ENCODE measurements around the gene BAMBI. TPM values are rescaled to one million over a fixed set of nuclear protein-coding genes. Genes with fewer than 3 reads are reported as not detected.

BAMBI gene
- total RNA-seq, 1 donor from 2014 or later: 16.0 TPM

GRCh38 chr10:28709001-28709710, 31.8 kb downstream of the BAMBI start:
- no peak for TF ChIP-seq CTCF (conservative IDR thresholded peaks at IDR 0.05; ENCODE audit: low read depth, low read length)
- DNase-seq (ENCODE audit: low read depth): no peak
- no peak overlapping the region for H3K4me3 ChIP-seq (ENCODE audit: low read depth, low read length)

GRCh38 chr10:28710202-28710886, 33.0 kb downstream of the BAMBI start:
- no peak for DNase-seq (ENCODE audit: low read depth)
- no peak for TF ChIP-seq CTCF (conservative IDR thresholded peaks at IDR 0.05; ENCODE audit: low read depth, low read length)
- no peak overlapping the region for H3K4me3 ChIP-seq (ENCODE audit: low read depth, low read length)

GRCh38 chr10:28711041-28711440, 33.7 kb downstream of the BAMBI start:
- no peak for TF ChIP-seq CTCF (conservative IDR thresholded peaks at IDR 0.05; ENCODE audit: low read depth, low read length)
- no peak for DNase-seq (ENCODE audit: low read depth)
- H3K4me3 ChIP-seq (ENCODE audit: low read depth, low read length): no peak overlapping the region

- no peak for TF ChIP-seq CTCF (conservative IDR thresholded peaks at IDR 0.05; ENCODE audit: low read depth, low read length)
- DNase-seq (ENCODE audit: low read depth): no peak
- no peak overlapping the region for H3K4me3 ChIP-seq (ENCODE audit: low read depth, low read length)
These were observed 34.5 kb downstream of the BAMBI start for GRCh38 chr10:28711776-28712175.

- TF ChIP-seq CTCF (conservative IDR thresholded peaks at IDR 0.05; ENCODE audit: low read depth, low read length): no peak
- no peak for DNase-seq (ENCODE audit: low read depth)
- no peak overlapping the region for H3K4me3 ChIP-seq (ENCODE audit: low read depth, low read length)
These were observed 36.5 kb downstream of the BAMBI start for GRCh38 chr10:28713626-28714352.

- H3K4me3 ChIP-seq (ENCODE audit: low read depth, low read length): no peak overlapping the region
These were observed 37.2 kb downstream of the BAMBI start for GRCh38 chr10:28714401-28715053.

More at GRCh38 chr10:28714401-28715053, 37.2 kb downstream of the BAMBI start:
- DNase-seq (ENCODE audit: low read depth): no peak
- no peak for TF ChIP-seq CTCF (conservative IDR thresholded peaks at IDR 0.05; ENCODE audit: low read depth, low read length)
